Gastrocnemius medialis (tissue), 4 donors: ENCODE results near the gene PYROXD2. TPM values are rescaled to one million over a fixed set of nuclear protein-coding genes. Genes with fewer than 3 reads are reported as not detected.

ENCODE experiments used
- ATAC-seq, 2 donors: fragments of 150-250 bp; one replicate each; pipeline ENCODE4 v1.9.1; 2016
- DNase-seq, 2 donors: peaks; one replicate each; pipeline ENCODE4 v3.0.0-alpha.2; 2019
- H3K27ac ChIP-seq, 4 donors: fragments of 200-600 bp; sonication (generic); 1 replicate in 1 of 4; 2 replicates in 3 of 4; pipeline ENCODE4 v1.5.1; 2016 to 2018; ENCODE audit warnings: mild to moderate bottlenecking in 2 of 4, moderate library complexity in 1 of 4
- H3K27me3 ChIP-seq, 3 donors: fragments of 200-600 bp; sonication (generic) in 2 of 3; 1 replicate in 1 of 3; 2 replicates in 2 of 3; pipeline versions ENCODE4 v1.5.1 to v1.6.0; 2016 to 2019; ENCODE audit warnings: mild to moderate bottlenecking in 1 of 3, moderate library complexity in 1 of 3
- H3K36me3 ChIP-seq, 2 donors: fragments of 200-600 bp; sonication (generic) in 1 of 2; one replicate each; pipeline ENCODE4 v1.5.1; 2017 to 2018
- H3K4me1 ChIP-seq, 2 donors: fragments of 200-600 bp; sonication (generic) in 1 of 2; one replicate each; pipeline ENCODE4 v1.5.1; 2016 to 2017; ENCODE audit warnings: mild to moderate bottlenecking in 2 of 2
- H3K4me3 ChIP-seq, 4 donors: fragments of 200-600 bp; sonication (generic) in 3 of 4; 1 replicate in 1 of 4; 2 replicates in 3 of 4; pipeline ENCODE4 v1.5.1; 2016 to 2019; ENCODE audit warnings: mild to moderate bottlenecking in 2 of 4
- H3K9me3 ChIP-seq, 3 donors: fragments of 200-600 bp; sonication (generic) in 2 of 3; 1 replicate in 1 of 3; 2 replicates in 2 of 3; pipeline ENCODE4 v1.5.1; 2016 to 2019
- CTCF ChIP-seq, 5 experiments: fragments of 450-650 bp in 3 of 5; fragments of 200-600 bp in 2 of 5; sonication (generic) in 2 of 5; IDR thresholded peaks in 4 of 5; conservative IDR thresholded peaks in 1 of 5; 1 replicate in 4 of 5; 2 replicates in 1 of 5; pipeline ENCODE4 v1.5.1; 2016 to 2019; ENCODE audit warnings: antibody characterized with exemption in 5 of 5, mild to moderate bottlenecking in 3 of 5, moderate library complexity in 3 of 5
- POLR2A ChIP-seq, 2 donors: fragments of 450-650 bp; IDR thresholded peaks; one replicate each; pipeline ENCODE4 v1.6.1; 2017; ENCODE audit warnings: antibody characterized with exemption in 2 of 2, mild to moderate bottlenecking in 2 of 2, moderate library complexity in 2 of 2
- in situ Hi-C, 4 donors: fragments of 200-750 bp; cut with MboI; loops; one replicate each; pipeline versions ENCODE4 v1.15.0 to v1.8.0; 2017; ENCODE audit warnings: low sequenced_read_pairs in 4 of 4
- intact Hi-C: fragments of 100-400 bp; cut with DNase I; formaldehyde crosslinking; loops from one replicate; pipeline ENCODE4 v1.15.1; 2023; ENCODE audit warnings: low total_unique reads
- total RNA-seq, 4 donors: library from RNA; depleted of rRNA; stranded (reverse); fragments of >200 nt; gene quantifications; one replicate each; pipeline versions ENCODE4 v1.1.0 to v1.2.3, GENCODE V29; 2016

The PYROXD2 gene
- total RNA-seq, 4 donors from 2014 or later, result 0.22 to 7.8 (median 1.3) TPM

DNA sequence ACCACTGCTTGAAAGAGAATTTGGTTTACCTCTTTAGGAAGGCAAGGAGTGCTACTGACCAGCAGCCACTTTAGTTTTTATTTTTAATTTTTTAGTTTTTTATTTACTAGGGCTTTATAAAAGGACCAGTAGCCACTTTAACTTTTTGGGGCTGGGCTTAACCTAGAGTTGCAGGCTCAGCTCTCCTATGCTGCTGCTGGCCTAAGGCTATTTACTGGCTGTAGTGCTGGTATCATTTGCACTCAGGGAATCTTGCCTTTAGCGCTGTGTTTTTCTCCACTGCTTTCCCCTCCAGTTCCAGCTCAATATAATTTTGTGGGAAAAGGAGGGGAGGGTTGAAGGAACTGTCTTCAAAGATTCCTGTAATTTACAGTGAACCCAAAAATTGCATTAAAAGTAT lies 18.4 kb upstream of the PYROXD2 start:
- H3K27ac ChIP-seq, result no peak overlapping the region
- no peaks in the 10 kb centered on the region for H3K9me3 ChIP-seq
- DNase-seq, result no peak
- TF ChIP-seq CTCF (IDR thresholded peaks at IDR 0.05 in 4 of 5, conservative IDR thresholded peaks at IDR 0.05 in 1 of 5) (no peak), POLR2A (IDR thresholded peaks at IDR 0.05) (no peak)
- intact Hi-C loops (no loop called here), in situ Hi-C loops (loop anchor here in 1 of 4 donors (25.0 kb wide), 1 partner anchor 171 kb away; the partner anchor contains the start of gene LOXL4)
- no peak overlapping the region for H3K4me3 ChIP-seq
- ATAC-seq, result no peak
- no peaks in the 10 kb centered on the region for H3K27me3 ChIP-seq
- H3K36me3 ChIP-seq, result peaks cover 4 to 51% of the 10 kb centered on the region in 2 donors
- no peaks in the 10 kb centered on the region for H3K4me1 ChIP-seq

DNA sequence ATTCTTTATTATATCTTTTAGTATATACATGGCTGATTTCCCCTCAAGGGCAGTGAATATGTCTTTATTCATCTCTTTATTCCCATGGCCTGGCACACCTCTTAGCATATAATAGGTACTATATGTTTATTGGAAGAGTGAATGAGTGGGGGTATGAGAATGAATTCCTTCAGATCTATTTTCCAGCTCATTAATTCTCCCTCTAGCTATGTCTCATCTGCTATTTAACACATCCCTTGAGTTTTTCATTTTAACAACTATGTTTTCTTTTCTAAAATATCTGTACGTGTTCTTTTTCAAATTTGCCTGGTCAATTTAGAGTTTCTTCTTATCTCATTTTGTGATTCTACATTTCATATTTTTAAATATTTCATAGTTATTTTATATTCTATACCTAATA lies 17.3 kb upstream of the PYROXD2 start:
- Histone ChIP-seq H3K36me3 (peaks cover 4 to 53% of the 10 kb centered on the region in 2 donors), H3K4me3 (no peak overlapping the region)
- intact Hi-C loops, result no loop called here

GRCh38 chr10:98431016-98431415 lies 16.0 kb upstream of the PYROXD2 start:
- Histone ChIP-seq H3K4me1 (no peaks in the 10 kb centered on the region), H3K27ac (no peak overlapping the region), H3K27me3 (no peaks in the 10 kb centered on the region), H3K9me3 (no peaks in the 10 kb centered on the region), H3K36me3 (peaks cover 4 to 61% of the 10 kb centered on the region in 2 donors), H3K4me3 (no peak overlapping the region)
- no peak for ATAC-seq
- intact Hi-C loops, result no loop called here
- no peak for DNase-seq
- TF ChIP-seq POLR2A (IDR thresholded peaks at IDR 0.05), result no peak
- in situ Hi-C loops, result loop anchor here in 1 of 4 donors (25.0 kb wide), 1 partner anchor 169 kb away; the partner anchor contains the start of gene LOXL4

More for the DNA sequence above, 17.3 kb upstream of the PYROXD2 start:
- in situ Hi-C loops, result loop anchor here in 1 of 4 donors (25.0 kb wide), 1 partner anchor 170 kb away; the partner anchor contains the start of gene LOXL4
- Histone ChIP-seq H3K27ac (no peak overlapping the region), H3K9me3 (no peaks in the 10 kb centered on the region), H3K4me1 (no peaks in the 10 kb centered on the region), H3K27me3 (no peaks in the 10 kb centered on the region)
- TF ChIP-seq CTCF (IDR thresholded peaks at IDR 0.05 in 4 of 5, conservative IDR thresholded peaks at IDR 0.05 in 1 of 5), result no peak
- TF ChIP-seq POLR2A (IDR thresholded peaks at IDR 0.05), result no peak
- no peak for ATAC-seq
- DNase-seq, result no peak

GRCh38 chr10:98430427-98430826 lies 15.4 kb upstream of the PYROXD2 start:
- intact Hi-C loops, result no loop called here
- no peak for TF ChIP-seq CTCF (IDR thresholded peaks at IDR 0.05 in 4 of 5, conservative IDR thresholded peaks at IDR 0.05 in 1 of 5)
- TF ChIP-seq POLR2A (IDR thresholded peaks at IDR 0.05), result no peak
- ATAC-seq (no peak), DNase-seq (no peak)
- no peak overlapping the region for H3K27ac ChIP-seq
- H3K27me3 ChIP-seq, result no peaks in the 10 kb centered on the region
- no peaks in the 10 kb centered on the region for H3K4me1 ChIP-seq
- no peaks in the 10 kb centered on the region for H3K9me3 ChIP-seq
- peaks cover 4 to 62% of the 10 kb centered on the region in 2 donors for H3K36me3 ChIP-seq
- in situ Hi-C loops, result loop anchor here in 1 of 4 donors (25.0 kb wide), 1 partner anchor 168 kb away; the partner anchor contains the start of gene LOXL4
- H3K4me3 ChIP-seq, result no peak overlapping the region

DNA sequence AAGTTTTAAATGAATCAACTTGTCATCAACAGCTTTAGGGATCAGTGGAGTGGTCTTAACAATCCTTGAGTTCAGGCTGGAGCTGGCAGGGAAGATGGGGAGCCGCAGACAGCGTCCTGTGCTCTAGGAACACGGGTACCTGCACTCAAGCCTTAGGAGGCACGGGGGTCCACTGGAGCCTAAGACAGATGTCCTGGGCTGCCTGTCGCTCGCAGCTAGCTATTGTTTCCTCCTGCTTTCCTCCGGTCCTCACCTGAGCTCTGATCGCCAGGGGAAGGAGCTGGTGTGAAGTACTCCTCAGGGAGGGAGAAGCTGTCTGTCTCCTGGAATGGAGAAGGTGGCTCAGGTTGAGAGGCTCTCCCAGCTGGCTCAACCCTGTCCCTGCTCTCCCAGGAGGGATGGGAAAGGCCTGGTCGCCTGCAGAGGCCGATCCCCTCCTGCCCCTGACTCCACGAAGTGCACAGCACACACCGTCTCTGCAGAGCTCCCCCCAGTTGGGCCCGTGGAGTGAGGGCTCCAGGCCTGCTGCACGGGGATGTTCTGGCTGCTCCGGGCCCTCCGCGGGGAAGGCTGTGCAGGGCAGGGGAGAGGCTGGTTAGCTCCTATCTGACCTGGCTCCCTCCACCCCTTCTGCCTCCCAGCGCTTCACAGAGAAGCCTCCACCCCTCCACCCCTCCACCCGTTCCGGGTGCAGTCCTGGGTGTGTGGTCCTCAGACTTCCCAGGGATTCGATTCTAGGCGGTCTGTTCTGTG lies 14.5 kb upstream of the PYROXD2 start:
- in situ Hi-C loops, result loop anchor here in 1 of 4 donors (25.0 kb wide), 1 partner anchor 167 kb away; the partner anchor contains the start of gene LOXL4
- Histone ChIP-seq H3K4me1 (no peaks in the 10 kb centered on the region), H3K27me3 (no peaks in the 10 kb centered on the region), H3K36me3 (peaks cover 4 to 53% of the 10 kb centered on the region in 2 donors), H3K4me3 (no peak overlapping the region), H3K9me3 (no peaks in the 10 kb centered on the region), H3K27ac (no peak overlapping the region)
- DNase-seq (no peak), ATAC-seq (no peak)
- TF ChIP-seq POLR2A (IDR thresholded peaks at IDR 0.05) (no peak), CTCF (IDR thresholded peaks at IDR 0.05 in 4 of 5, conservative IDR thresholded peaks at IDR 0.05 in 1 of 5) (no peak)
- intact Hi-C loops, result no loop called here
